ENCODE data around the gene GDF7.

Gene GDF7

DNA sequence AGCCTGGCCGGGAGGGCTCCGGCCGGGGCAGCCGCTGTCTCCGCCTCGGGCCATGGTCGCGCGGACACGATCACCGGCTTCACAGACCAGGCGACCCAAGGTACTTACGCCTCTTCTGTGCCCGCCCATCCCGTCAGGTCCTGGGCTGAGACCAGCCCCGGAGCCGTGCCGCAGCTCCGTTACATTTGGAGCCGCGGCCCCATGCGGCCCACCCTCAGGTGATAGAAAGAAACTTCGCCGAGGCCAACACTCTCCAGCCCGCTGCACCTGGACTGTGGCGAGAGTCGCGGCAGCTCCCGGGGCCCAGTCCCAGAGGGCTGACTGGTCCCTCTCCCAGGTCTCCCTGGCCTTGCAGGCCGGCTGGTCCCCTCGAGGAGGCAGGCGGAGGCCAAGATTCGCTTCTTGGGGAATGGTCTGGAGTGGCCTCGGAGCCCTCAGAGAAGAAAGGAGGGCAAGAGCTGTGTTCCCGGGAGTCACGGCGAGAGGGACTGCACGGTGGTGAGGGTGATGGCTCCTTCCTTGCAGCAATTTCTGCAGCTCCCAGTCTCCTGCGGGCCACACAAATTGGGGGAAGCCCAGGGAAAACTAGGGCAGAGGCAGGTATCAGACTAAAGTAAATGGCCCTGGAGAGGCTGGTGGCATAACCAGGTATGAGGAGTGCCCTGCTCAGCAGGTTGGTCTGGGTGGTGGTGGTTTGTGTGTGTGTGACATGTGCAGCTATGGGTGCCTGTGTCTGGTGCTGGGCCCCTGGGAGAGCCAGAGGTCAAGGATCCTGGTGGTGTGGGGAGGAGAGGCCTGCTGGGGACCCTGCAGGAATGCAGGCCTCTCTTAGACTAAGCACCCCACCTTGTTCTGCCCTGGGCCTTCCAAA, 822 bp downstream of the GDF7 start:
- H3K27ac ChIP-seq = no peak overlapping the region
- TF ChIP-seq, protein P1, sequence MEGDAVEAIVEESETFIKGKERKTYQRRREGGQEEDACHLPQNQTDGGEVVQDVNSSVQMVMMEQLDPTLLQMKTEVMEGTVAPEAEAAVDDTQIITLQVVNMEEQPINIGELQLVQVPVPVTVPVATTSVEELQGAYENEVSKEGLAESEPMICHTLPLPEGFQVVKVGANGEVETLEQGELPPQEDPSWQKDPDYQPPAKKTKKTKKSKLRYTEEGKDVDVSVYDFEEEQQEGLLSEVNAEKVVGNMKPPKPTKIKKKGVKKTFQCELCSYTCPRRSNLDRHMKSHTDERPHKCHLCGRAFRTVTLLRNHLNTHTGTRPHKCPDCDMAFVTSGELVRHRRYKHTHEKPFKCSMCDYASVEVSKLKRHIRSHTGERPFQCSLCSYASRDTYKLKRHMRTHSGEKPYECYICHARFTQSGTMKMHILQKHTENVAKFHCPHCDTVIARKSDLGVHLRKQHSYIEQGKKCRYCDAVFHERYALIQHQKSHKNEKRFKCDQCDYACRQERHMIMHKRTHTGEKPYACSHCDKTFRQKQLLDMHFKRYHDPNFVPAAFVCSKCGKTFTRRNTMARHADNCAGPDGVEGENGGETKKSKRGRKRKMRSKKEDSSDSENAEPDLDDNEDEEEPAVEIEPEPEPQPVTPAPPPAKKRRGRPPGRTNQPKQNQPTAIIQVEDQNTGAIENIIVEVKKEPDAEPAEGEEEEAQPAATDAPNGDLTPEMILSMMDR (conservative IDR thresholded peaks at IDR 0.05) = no peak

DNA sequence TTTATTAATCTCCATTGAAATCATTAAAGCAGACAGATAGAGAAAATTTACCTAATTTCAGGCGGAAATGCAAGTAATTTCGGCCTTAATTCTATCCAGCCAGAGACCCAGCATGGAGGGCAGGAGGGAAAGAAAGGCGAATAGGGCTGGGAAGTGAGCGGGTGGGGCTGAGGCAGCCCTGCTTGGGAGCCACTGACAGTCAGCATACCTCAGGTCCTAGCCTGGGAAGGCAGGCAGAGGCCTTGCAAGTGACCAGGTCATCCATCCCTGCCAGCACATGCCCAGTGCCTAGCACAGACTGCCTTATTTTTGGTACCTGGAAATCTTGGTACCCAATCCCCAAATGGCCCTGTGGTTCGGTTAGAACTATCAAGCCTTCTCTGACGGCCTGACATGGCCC, 1.5 kb downstream of the GDF7 start:
- no peak overlapping the region for H3K27ac ChIP-seq
- TF ChIP-seq, protein P1 (conservative IDR thresholded peaks at IDR 0.05) = no peak

DNA sequence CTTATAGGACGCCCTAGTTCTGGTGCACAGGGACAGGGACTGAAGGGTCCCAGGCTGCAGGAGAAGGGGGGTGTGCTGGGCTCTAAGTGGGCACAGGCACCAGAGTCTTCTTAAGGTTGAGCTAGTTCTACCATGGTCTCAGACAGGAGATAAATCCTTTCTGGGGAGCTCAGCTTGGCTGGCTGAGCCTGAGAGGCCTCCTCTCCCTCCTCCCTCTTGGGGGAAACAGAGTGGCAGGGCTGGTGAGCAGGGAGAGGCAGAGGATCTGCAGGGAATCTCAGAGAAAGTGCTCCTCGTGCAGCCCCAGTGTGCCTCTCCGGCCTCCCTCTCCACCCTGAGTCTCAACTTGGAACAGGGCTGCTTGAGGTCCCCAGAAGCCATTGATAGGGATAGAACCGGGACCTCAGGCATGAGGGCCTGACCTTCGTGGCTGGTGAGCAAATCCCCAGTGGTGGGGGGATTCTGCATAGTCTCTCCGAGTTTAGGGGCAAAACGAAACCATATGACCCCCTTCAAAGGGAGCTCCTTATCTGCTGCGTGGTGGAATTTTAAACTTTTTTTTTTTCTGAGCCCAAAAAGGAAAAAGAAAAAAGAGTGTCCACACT, 2.0 kb downstream of the GDF7 start:
- H3K27ac ChIP-seq = no peak overlapping the region
- TF ChIP-seq, protein P1 (conservative IDR thresholded peaks at IDR 0.05) = no peak

DNA sequence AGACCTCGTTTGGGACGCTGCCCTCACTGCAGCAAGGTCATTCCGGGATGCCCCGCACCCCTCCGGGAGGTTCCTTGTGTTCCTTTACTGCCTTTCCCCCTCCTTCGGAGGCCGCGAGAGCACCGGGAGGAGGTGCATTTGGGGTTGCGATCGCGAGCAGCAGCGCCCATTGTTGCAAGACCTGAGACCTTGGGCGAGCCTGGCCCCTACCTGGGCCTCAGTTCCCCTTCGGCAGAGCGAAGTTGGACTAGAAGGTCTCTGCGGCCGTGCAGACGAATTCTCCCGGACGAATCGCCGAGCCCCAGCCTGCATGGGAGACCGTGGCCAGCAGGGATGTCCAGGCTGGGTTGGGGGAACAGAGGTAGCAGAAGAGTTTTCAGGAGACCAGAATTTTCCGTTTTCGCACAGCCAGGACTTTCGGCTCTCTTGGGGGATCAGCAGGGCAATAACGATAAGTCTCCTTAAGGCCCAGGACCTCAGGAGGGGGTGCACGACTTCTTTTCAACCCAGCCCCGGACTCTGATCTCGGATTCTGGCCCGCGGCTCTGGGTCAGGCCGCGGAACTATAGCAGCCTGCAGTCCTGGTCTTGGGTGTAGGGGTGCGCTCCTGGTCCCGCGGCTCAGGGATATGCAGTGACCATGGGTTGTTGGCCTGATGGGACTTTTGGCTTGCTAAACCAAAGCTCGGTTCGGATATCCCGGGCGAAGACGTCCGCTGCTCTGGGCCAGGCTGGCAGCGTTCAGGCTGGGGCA, 2.8 kb downstream of the GDF7 start:
- TF ChIP-seq, protein P1 (conservative IDR thresholded peaks at IDR 0.05) = no peak
- H3K27ac ChIP-seq = no peak overlapping the region

DNA sequence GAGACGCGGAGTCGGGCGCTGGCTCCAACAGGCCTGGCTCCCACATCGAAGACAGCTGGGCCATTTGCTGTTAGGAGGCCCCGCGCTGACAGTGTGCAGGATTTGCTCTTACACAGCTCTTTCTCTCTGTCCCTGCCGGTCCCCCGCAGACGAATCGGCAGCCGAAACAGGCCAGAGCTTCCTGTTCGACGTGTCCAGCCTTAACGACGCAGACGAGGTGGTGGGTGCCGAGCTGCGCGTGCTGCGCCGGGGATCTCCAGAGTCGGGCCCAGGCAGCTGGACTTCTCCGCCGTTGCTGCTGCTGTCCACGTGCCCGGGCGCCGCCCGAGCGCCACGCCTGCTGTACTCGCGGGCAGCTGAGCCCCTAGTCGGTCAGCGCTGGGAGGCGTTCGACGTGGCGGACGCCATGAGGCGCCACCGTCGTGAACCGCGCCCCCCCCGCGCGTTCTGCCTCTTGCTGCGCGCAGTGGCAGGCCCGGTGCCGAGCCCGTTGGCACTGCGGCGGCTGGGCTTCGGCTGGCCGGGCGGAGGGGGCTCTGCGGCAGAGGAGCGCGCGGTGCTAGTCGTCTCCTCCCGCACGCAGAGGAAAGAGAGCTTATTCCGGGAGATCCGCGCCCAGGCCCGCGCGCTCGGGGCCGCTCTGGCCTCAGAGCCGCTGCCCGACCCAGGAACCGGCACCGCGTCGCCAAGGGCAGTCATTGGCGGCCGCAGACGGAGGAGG, 3.5 kb downstream of the GDF7 start:
- H3K27ac ChIP-seq = no peak overlapping the region
- TF ChIP-seq, protein P1 (conservative IDR thresholded peaks at IDR 0.05) = no peak

DNA sequence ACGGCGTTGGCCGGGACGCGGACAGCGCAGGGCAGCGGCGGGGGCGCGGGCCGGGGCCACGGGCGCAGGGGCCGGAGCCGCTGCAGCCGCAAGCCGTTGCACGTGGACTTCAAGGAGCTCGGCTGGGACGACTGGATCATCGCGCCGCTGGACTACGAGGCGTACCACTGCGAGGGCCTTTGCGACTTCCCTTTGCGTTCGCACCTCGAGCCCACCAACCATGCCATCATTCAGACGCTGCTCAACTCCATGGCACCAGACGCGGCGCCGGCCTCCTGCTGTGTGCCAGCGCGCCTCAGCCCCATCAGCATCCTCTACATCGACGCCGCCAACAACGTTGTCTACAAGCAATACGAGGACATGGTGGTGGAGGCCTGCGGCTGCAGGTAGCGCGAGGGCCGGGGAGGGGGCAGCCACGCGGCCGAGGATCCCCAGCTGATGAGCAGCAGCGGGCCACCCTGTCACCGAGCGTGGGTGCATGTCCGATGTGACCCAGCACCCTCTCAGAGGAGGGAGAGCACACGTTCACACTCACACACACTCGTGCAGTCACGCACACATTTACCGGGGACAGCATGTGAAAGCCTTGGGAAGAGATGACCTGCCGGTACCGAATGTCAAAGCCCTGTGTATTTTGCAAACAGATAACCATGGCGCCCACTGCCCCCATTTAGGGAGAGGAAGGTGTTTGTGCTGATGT, 4.2 kb downstream of the GDF7 start:
- TF ChIP-seq, protein P1 (conservative IDR thresholded peaks at IDR 0.05) = no peak
- H3K27ac ChIP-seq = no peak overlapping the region

Data from VCaP (cell line).